Measurements from ENCODE around the gene PIK3CB. TPM values are rescaled to one million over a fixed set of nuclear protein-coding genes. Genes with fewer than 3 reads are reported as not detected.
"Not testable (repeated sequence)": the region's sequence is repeated elsewhere in the genome, so short reads cannot be mapped to it uniquely, and the experiment has no call there.

PIK3CB gene
- total RNA-seq, 1 donor from 2014 or later = 30.7 TPM

- intact Hi-C loops (cut with DNase I) = no loop called here
- DNase-seq (no peak), ATAC-seq (ENCODE audit: poor library complexity) (no peak)
Measured at GRCh38 chr3:138705675-138706074, 129.1 kb downstream of the PIK3CB start.

- DNase-seq (no peak), ATAC-seq (ENCODE audit: poor library complexity) (no peak)
- intact Hi-C loops (cut with DNase I) = loop anchor here (5.0 to 10.0 kb wide), 2 partner anchors 138 to 220 kb away; partner anchors contain the start of gene PIK3CB
Measured at GRCh38 chr3:138696666-138697370, 137.9 kb downstream of the PIK3CB start.

- ATAC-seq (ENCODE audit: poor library complexity) (no peak), DNase-seq (no peak)
- intact Hi-C loops (cut with DNase I) = loop anchor here (5.0 to 10.0 kb wide), 2 partner anchors 140 to 223 kb away; partner anchors contain the start of gene PIK3CB
Measured at GRCh38 chr3:138694287-138695007, 140.3 kb downstream of the PIK3CB start.

GRCh38 chr3:138692152-138692551 lies 142.6 kb downstream of the PIK3CB start:
- DNase-seq (no peak), ATAC-seq (ENCODE audit: poor library complexity) (no peak)
- intact Hi-C loops (cut with DNase I) = loop anchor here (10.0 kb wide), 1 partner anchor 143 kb away; the partner anchor contains the start of gene PIK3CB

- DNase-seq (no peak), ATAC-seq (ENCODE audit: poor library complexity) (no peak)
- intact Hi-C loops (cut with DNase I) = loop anchor here (10.0 kb wide), 1 partner anchor 143 kb away; the partner anchor contains the start of gene PIK3CB
Measured at GRCh38 chr3:138691351-138691750, 143.4 kb downstream of the PIK3CB start.

GRCh38 chr3:138690036-138690435 lies 144.7 kb downstream of the PIK3CB start:
- intact Hi-C loops (cut with DNase I) = loop anchor here (10.0 kb wide), 1 partner anchor 145 kb away; the partner anchor contains the start of gene PIK3CB
- ATAC-seq (ENCODE audit: poor library complexity) = no peak
- DNase-seq = no peak

- intact Hi-C loops (cut with DNase I) = no loop called here
- ATAC-seq (ENCODE audit: poor library complexity) (no peak), DNase-seq (no peak)
Measured at GRCh38 chr3:138688871-138689299, 145.8 kb downstream of the PIK3CB start.

GRCh38 chr3:138687236-138687635 lies 147.5 kb downstream of the PIK3CB start:
- DNase-seq (no peak), ATAC-seq (ENCODE audit: poor library complexity) (no peak)
- intact Hi-C loops (cut with DNase I) = no loop called here

- DNase-seq = no peak
- intact Hi-C loops (cut with DNase I) = no loop called here
- ATAC-seq (ENCODE audit: poor library complexity) = peak; percentile 26
Measured at GRCh38 chr3:138686771-138687221, 147.9 kb downstream of the PIK3CB start.

GRCh38 chr3:138684396-138684795 lies 150.3 kb downstream of the PIK3CB start:
- ATAC-seq (ENCODE audit: poor library complexity) (peak; percentile 57), DNase-seq (no peak)
- intact Hi-C loops (cut with DNase I) = no loop called here

GRCh38 chr3:138682648-138683047 lies 152.1 kb downstream of the PIK3CB start:
- no peak for ATAC-seq (ENCODE audit: poor library complexity)
- intact Hi-C loops (cut with DNase I) = no loop called here
- DNase-seq = no peak

GRCh38 chr3:138681463-138682220 lies 153.1 kb downstream of the PIK3CB start:
- DNase-seq (no peak), ATAC-seq (ENCODE audit: poor library complexity) (peak; percentile 73)
- intact Hi-C loops (cut with DNase I) = no loop called here

GRCh38 chr3:138680974-138681373 lies 153.8 kb downstream of the PIK3CB start:
- ATAC-seq (ENCODE audit: poor library complexity) = peak; percentile 47
- DNase-seq; intact Hi-C loops (cut with DNase I): not testable (repeated sequence)

- intact Hi-C loops (cut with DNase I) = no loop called here
- no peak for DNase-seq
- no peak for ATAC-seq (ENCODE audit: poor library complexity)
Measured at GRCh38 chr3:138678874-138679392, 155.8 kb downstream of the PIK3CB start.

- intact Hi-C loops (cut with DNase I) = no loop called here
- ATAC-seq (ENCODE audit: poor library complexity) (no peak), DNase-seq (no peak)
Measured at GRCh38 chr3:138678086-138678485, 156.6 kb downstream of the PIK3CB start.

GRCh38 chr3:138675393-138675792 lies 159.3 kb downstream of the PIK3CB start:
- intact Hi-C loops (cut with DNase I) = no loop called here
- no peak for DNase-seq
- no peak for ATAC-seq (ENCODE audit: poor library complexity)

GRCh38 chr3:138673641-138674530 lies 160.8 kb downstream of the PIK3CB start:
- DNase-seq = no peak
- intact Hi-C loops (cut with DNase I) = no loop called here
- ATAC-seq (ENCODE audit: poor library complexity) = no peak

- ATAC-seq (ENCODE audit: poor library complexity) (peak; percentile 25), DNase-seq (no peak)
- intact Hi-C loops (cut with DNase I) = no loop called here
Measured at GRCh38 chr3:138670407-138670806, 164.3 kb downstream of the PIK3CB start.
